ENCODE results near the gene EPN1.

The EPN1 gene

DNA sequence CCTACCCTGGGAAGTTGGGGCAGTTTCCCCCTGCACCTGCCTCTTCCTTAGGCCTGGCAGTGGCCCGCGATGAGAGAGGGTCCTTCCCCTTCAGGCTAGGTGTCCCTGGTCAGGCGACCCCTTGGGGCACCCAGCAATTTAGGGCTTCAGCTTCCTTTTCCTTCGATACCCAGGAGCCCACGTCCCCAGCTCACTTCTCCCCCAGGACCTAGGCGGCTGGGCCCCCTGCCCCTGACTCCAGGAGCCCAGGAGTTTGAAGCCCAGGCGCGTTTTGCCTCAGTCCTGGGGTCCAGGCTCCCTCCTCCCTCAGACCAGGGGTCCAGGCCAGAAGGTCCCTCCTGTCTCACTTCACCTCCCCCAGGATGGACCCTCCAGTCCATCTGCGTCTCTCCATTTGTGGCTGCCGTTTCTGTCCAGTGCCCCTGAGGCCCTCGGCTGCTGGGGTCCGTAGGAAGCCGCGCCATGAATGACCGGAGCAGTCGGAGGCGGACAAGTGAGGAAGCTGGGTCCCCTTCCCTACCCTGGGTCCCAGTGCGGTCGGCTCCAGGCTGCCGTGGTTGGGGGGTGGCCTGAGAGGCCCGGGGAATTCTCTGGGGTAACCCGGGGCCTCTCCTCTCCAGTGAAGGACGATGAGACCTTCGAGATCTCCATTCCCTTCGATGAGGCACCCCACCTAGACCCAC is 26.3 kb upstream of the EPN1 start:
- Histone ChIP-seq H3K4me3 (ENCODE audit: low read length) (peak overlapping the region; percentile 50), H3K36me3 (ENCODE audit: control insufficient read depth, insufficient read depth, low read length) (no peaks in the 10 kb centered on the region), H3K9me3 (ENCODE audit: control insufficient read depth, low read length) (no peaks in the 10 kb centered on the region), H3K4me1 (ENCODE audit: control insufficient read depth, insufficient read depth, low read length) (peaks cover 26% of the 10 kb centered on the region), H3K9ac (ENCODE audit: low read length) (peak overlapping the region; percentile 73), H3K27me3 (ENCODE audit: control insufficient read depth, insufficient read depth, low read length) (no peaks in the 10 kb centered on the region)

DNA sequence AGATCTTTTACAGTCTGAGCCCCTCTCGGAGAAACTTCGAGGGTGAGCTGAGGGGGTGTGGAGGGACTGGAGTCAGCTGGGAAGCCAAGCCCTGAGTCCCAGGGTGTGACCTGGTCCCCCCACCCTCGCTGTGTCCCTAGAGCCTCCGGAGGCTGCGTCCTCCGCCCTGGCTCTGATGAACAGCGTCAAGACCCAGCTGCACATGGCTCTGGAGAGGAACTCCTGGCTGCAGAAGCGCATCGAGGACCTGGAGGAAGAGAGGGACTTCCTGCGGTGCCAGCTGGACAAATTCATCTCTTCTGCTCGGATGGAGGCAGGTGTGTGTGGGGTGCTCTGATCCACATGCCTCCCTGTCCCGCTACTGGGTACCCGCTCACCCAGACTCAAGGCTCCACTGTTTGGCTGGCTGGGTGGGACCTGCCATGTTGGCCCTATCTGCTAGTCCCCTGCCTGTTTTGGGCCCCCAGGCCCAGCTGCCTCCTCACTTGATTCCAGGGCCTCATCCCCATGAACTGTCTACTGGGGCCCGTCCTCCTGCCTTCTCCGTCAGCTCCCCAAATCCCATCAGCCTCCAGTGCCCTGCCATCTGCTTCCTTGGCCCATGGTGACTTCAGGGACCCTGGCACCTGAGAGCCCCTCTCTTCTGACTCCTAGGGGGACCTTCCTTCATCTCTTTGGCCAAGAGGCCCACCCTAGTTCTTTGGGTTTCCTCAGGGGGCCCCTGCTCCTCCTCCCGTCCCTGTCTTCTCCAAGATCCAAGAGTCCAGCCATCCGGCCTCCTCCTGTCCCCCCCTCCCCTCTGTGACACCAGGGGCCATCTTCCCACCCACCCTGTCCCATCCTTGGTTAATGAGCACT is 25.5 kb upstream of the EPN1 start:
- Histone ChIP-seq H3K27me3 (ENCODE audit: control insufficient read depth, insufficient read depth, low read length) (no peaks in the 10 kb centered on the region), H3K4me1 (ENCODE audit: control insufficient read depth, insufficient read depth, low read length) (peaks cover 19% of the 10 kb centered on the region), H3K4me3 (ENCODE audit: low read length) (no peak overlapping the region), H3K36me3 (ENCODE audit: control insufficient read depth, insufficient read depth, low read length) (no peaks in the 10 kb centered on the region), H3K9ac (ENCODE audit: low read length) (no peak overlapping the region), H3K9me3 (ENCODE audit: control insufficient read depth, low read length) (no peaks in the 10 kb centered on the region)

DNA sequence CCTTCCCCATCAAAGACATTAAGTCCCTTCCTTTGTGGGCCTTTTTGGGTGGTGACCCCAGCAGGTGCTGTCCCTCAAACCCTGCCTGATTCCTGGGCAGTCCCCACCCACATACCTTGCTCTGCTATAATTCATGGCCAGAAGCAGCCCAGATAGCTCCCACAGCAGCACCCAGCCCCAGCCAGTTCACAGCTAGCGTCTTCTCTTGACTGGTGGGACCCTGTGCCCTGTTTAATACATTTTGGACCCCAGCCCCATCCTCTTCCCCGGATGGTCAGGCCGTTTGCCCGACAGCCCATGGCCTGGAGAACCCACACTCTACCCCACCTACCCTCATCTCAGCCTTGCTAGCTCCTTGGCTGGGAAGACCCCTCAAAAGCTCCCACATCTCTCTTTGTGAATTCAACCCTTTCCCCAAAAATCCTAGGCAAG is 24.9 kb upstream of the EPN1 start:
- Histone ChIP-seq H3K9me3 (ENCODE audit: control insufficient read depth, low read length) (no peaks in the 10 kb centered on the region), H3K4me1 (ENCODE audit: control insufficient read depth, insufficient read depth, low read length) (peaks cover 16% of the 10 kb centered on the region), H3K9ac (ENCODE audit: low read length) (no peak overlapping the region), H3K36me3 (ENCODE audit: control insufficient read depth, insufficient read depth, low read length) (no peaks in the 10 kb centered on the region), H3K27me3 (ENCODE audit: control insufficient read depth, insufficient read depth, low read length) (no peaks in the 10 kb centered on the region), H3K4me3 (ENCODE audit: low read length) (no peak overlapping the region)

DNA sequence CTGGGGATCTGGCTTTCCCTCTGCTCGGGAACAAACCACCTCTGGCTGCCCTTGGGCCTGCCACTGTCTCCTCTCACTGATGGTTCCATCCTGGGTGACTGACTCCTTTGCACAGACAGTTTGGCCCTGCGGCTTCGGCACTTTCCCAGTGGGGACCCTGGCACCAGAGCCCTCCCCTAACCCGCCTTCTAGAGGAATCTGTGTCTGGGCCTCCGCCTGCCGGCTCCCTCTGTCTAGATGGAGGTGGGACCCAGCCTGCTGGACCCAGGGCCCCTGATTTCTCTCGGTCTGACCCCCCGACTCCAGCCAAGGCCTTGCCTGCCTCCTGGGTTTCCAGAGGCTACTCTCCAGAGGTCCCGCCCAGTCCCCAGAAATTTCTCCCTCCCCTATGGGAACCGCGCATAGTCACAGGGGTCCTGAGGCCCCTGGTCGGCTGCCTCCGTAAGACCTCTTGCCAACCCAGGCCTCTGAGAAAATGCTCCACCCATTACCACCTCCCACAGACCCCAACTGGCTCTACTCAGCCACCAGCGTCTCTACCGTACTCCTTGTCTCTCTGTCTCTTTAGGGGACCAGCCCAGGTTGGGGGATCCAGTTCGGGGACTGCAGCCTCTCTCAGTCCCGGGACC is 24.3 kb upstream of the EPN1 start:
- Histone ChIP-seq H3K4me3 (ENCODE audit: low read length) (no peak overlapping the region), H3K27me3 (ENCODE audit: control insufficient read depth, insufficient read depth, low read length) (no peaks in the 10 kb centered on the region), H3K4me1 (ENCODE audit: control insufficient read depth, insufficient read depth, low read length) (peaks cover 18% of the 10 kb centered on the region), H3K9me3 (ENCODE audit: control insufficient read depth, low read length) (no peaks in the 10 kb centered on the region), H3K9ac (ENCODE audit: low read length) (no peak overlapping the region), H3K36me3 (ENCODE audit: control insufficient read depth, insufficient read depth, low read length) (no peaks in the 10 kb centered on the region)

DNA sequence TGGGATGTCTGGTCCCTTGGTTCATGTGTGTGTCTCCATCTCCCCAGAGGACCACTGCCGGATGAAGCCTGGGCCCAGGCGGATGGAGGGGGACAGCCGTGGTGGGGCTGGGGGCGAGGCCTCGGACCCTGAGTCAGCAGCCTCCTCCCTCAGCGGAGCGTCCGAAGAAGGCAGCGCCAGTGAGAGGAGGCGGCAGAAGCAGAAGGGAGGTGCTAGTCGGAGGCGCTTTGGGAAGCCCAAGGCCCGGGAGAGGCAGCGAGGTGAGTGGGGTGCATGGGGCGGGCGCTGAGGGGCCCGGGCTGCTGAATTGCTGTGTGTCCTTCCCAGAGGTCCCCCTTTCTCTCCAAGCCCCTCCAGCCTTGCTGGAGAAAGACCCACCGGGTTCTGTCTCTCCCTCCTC is 23.8 kb upstream of the EPN1 start:
- no peaks in the 10 kb centered on the region for H3K27me3 ChIP-seq (ENCODE audit: control insufficient read depth, insufficient read depth, low read length)
- H3K4me3 ChIP-seq (ENCODE audit: low read length): no peak overlapping the region
- no peaks in the 10 kb centered on the region for H3K36me3 ChIP-seq (ENCODE audit: control insufficient read depth, insufficient read depth, low read length)
- no peak overlapping the region for H3K9ac ChIP-seq (ENCODE audit: low read length)
- H3K9me3 ChIP-seq (ENCODE audit: control insufficient read depth, low read length): no peaks in the 10 kb centered on the region
- peaks cover 23% of the 10 kb centered on the region for H3K4me1 ChIP-seq (ENCODE audit: control insufficient read depth, insufficient read depth, low read length)

DNA sequence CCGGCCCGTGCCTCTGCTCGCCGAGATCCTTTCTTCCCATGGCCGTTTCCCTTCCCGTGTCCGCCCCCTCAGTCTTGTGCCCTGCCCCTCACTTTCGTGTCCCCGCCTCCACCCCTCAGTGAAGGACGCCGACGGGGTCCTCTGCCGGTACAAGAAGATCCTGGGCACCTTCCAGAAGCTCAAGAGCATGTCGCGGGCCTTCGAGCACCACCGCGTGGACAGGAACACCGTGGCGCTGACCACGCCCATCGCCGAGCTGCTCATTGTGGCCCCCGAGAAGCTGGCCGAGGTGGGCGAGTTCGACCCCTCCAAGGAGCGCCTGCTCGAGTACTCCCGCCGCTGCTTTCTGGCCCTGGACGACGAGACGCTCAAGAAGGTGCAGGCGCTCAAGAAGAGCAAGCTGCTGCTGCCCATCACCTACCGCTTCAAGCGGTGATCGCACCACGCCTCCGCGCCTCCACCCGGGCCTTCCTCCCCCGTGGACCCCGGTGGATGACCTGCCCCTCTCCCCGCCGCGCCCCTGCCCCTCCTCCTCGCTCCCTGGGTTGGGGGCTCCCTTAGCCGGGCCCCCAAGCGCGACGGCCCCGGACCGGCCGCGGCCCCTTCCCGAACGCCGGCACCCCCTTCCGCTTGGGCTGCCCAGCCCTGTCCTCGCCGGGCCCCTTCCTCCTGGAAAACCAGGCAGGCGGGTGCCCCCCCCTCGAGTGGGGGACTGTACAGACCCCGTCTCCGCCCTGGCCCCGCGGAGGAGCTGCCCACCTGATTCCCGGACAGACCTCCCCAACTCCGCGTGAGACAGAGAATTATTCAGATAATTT is 22.5 kb upstream of the EPN1 start:
- peaks cover 30% of the 10 kb centered on the region for H3K4me1 ChIP-seq (ENCODE audit: control insufficient read depth, insufficient read depth, low read length)
- H3K36me3 ChIP-seq (ENCODE audit: control insufficient read depth, insufficient read depth, low read length): no peaks in the 10 kb centered on the region
- no peaks in the 10 kb centered on the region for H3K27me3 ChIP-seq (ENCODE audit: control insufficient read depth, insufficient read depth, low read length)
- H3K9ac ChIP-seq (ENCODE audit: low read length): no peak overlapping the region
- H3K4me3 ChIP-seq (ENCODE audit: low read length): no peak overlapping the region
- no peaks in the 10 kb centered on the region for H3K9me3 ChIP-seq (ENCODE audit: control insufficient read depth, low read length)

DNA sequence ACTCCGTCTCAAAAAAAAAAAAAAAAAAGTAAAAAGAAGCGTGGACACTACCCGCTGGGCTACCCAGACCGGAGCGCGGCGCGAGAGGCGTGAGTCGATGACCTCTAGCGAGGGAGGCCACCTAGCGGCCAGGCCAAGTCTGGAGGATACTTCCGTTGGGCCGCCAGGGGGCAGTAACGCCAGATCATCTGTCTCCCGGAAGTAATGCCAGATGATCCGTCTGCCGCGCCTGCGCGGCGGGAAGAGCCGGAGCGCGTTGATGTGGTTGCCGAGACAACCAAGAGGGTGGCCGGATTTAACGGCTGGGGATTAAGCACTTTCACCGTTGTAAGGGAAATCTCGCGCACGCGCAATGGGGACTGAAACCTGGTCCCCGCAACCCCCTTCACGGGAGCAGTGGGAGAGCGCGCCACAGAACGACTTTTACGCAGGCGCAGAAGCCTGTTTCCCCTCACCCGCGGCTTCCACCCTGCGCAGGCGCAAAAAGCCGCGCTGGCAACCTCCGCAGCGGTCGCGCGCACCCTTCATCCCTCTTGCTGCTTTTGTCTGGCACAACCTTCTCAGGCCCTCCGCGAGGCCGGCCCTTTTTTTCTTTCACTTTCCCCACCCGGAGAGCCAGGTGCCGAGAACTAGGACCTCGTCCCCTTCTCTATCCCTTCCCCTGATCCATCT is 21.2 kb upstream of the EPN1 start:
- Histone ChIP-seq H3K36me3 (ENCODE audit: control insufficient read depth, insufficient read depth, low read length) (no peaks in the 10 kb centered on the region), H3K4me1 (ENCODE audit: control insufficient read depth, insufficient read depth, low read length) (peaks cover 34% of the 10 kb centered on the region)

DNA sequence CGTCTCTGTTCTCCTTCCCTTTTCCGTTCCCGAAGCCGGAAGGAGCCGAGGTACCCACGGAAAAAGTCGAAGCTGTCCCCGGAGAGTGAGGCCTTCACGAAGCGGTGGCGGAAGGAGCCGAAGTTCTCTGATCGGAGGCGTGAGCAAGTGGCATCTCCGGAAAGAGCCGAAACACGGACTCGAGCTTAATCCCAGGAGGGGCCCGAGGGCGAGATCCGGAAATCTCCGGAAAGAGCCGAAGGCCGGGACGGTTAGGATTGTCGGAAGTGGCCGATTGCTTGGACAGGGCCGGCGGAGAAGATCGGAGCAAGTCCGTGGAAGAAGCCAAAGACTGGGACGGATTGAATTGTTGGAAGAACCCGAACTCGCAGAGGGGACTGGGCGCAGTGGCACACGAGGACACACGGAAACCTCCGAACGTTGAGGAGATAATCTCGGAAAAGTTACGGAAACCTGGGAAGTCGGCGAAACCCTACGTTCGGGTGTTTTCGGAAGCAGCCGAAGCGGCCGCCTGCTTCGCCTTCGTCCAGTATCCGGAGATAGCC is 20.6 kb upstream of the EPN1 start:
- Histone ChIP-seq H3K4me3 (ENCODE audit: low read length) (peak overlapping the region; percentile 86), H3K9ac (ENCODE audit: low read length) (peak overlapping the region; percentile 74), H3K36me3 (ENCODE audit: control insufficient read depth, insufficient read depth, low read length) (no peaks in the 10 kb centered on the region), H3K4me1 (ENCODE audit: control insufficient read depth, insufficient read depth, low read length) (peaks cover 34% of the 10 kb centered on the region), H3K9me3 (ENCODE audit: control insufficient read depth, low read length) (no peaks in the 10 kb centered on the region), H3K27me3 (ENCODE audit: control insufficient read depth, insufficient read depth, low read length) (no peaks in the 10 kb centered on the region)

More for the DNA sequence above, 21.2 kb upstream of the EPN1 start:
- Histone ChIP-seq H3K9me3 (ENCODE audit: control insufficient read depth, low read length) (no peaks in the 10 kb centered on the region), H3K9ac (ENCODE audit: low read length) (peak overlapping the region; percentile 74), H3K4me3 (ENCODE audit: low read length) (peak overlapping the region; percentile 86), H3K27me3 (ENCODE audit: control insufficient read depth, insufficient read depth, low read length) (no peaks in the 10 kb centered on the region)

DNA sequence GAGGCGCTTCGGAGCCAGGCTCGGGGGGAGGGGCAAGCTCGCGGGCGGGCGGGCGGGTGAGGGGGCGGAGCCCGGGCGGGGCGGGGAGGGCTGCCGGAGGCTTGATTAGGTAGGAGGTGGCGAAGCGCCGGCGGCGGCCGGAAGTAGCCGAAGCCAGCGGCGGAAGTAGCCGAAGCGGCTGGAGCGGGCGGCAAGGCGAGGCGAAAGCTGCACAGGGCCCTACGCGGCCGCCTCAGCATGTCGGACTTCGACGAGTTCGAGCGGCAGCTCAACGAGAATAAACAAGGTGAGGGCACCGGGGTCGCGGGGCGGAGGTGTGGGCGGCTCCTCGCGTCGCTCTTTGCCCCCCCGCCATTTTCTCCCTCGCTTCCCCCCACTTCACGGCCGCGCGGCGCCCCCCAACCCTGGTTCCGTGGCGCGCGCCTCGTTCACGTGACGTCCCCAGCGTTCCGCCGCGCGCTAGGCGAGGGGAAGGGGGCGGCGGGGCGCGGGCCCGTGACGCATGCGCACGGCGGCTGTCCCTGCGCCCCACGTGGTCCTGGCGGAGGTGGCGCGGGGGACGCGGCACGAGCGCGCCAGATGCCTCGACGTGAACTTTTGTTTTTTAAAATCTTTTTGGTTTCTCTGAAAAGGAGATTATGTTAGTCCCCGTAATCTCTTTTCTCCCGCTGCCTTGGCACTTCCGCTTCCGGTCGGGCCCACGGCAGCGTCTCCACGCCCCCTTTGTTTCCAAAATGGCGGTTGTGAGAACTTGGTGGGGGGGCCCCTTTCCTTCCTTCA is 20.0 kb upstream of the EPN1 start, which contains the start of gene U2AF2:
U2AF2 (plus strand) TSS at position 168 of the 780 bp plus-strand sequence; CDS start at position 238, 70 bp downstream.
- peak within 1 kb of the TSS; percentile 92 for H3K4me3 ChIP-seq (ENCODE audit: low read length)
- H3K36me3 ChIP-seq (ENCODE audit: control insufficient read depth, insufficient read depth, low read length): peaks cover under 1% of the 10 kb centered on the region
- peak within 1 kb of the TSS; percentile 78 for H3K9ac ChIP-seq (ENCODE audit: low read length)
- no peaks in the 10 kb centered on the region for H3K27me3 ChIP-seq (ENCODE audit: control insufficient read depth, insufficient read depth, low read length)
- peaks cover 34% of the 10 kb centered on the region for H3K4me1 ChIP-seq (ENCODE audit: control insufficient read depth, insufficient read depth, low read length)
- H3K9me3 ChIP-seq (ENCODE audit: control insufficient read depth, low read length): no peaks in the 10 kb centered on the region

DNA sequence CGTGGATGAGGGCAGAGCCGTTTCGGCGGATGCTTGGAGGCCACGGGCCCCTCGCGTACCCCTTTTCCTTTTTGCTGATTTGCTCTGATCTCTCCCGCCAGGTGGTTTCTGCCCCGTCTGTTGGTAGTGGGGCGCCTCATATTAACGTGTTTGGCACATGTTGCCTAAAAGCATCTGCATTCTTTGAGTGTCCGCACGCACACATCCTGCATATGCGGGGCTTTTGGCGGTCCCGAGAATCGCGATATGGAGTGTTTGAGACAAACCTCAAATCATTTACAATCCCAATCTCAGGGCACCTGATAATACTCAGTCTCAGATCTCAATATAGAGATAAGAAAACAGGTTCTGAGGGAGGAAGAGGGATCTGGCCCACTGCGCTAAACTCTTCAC is 19.4 kb upstream of the EPN1 start:
- Histone ChIP-seq H3K27me3 (ENCODE audit: control insufficient read depth, insufficient read depth, low read length) (no peaks in the 10 kb centered on the region), H3K36me3 (ENCODE audit: control insufficient read depth, insufficient read depth, low read length) (peaks cover 6% of the 10 kb centered on the region), H3K4me3 (ENCODE audit: low read length) (peak overlapping the region; percentile 92), H3K9me3 (ENCODE audit: control insufficient read depth, low read length) (no peaks in the 10 kb centered on the region), H3K9ac (ENCODE audit: low read length) (peak overlapping the region; percentile 78), H3K4me1 (ENCODE audit: control insufficient read depth, insufficient read depth, low read length) (peaks cover 34% of the 10 kb centered on the region)

Measured in mucosa of stomach (tissue), 1 donor.